ENCODE measurements around the gene IL36A. TPM values are rescaled to one million over a fixed set of nuclear protein-coding genes. Genes with fewer than 3 reads are reported as not detected.

The IL36A gene
- total RNA-seq, 1 donor = not detected

DNA sequence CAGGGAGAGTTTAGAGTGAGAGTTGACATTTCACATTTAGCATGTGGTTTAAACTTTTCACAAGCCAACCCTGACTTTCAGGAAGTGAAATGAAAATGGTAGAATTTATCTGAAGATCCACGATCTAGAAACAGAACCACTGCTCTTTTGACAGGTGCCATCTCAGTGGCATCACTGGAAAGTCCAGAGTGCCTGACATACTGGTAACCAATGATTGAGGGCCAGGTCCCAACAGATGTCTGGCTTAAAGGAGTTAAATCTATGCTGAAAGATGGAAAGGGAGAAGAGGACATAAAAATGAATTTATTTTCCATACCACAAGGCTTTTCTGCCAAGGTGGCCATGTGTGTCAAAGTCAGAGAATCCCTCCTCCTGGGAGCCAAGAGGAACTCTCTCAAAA is 24.7 kb upstream of the IL36A start:
- H3K27me3 ChIP-seq (ENCODE audit: insufficient read depth, low read length) = peaks cover 51% of the 10 kb centered on the region
- no peak overlapping the region for H3K27ac ChIP-seq (ENCODE audit: low read depth, low read length)
- TF ChIP-seq, protein P1, sequence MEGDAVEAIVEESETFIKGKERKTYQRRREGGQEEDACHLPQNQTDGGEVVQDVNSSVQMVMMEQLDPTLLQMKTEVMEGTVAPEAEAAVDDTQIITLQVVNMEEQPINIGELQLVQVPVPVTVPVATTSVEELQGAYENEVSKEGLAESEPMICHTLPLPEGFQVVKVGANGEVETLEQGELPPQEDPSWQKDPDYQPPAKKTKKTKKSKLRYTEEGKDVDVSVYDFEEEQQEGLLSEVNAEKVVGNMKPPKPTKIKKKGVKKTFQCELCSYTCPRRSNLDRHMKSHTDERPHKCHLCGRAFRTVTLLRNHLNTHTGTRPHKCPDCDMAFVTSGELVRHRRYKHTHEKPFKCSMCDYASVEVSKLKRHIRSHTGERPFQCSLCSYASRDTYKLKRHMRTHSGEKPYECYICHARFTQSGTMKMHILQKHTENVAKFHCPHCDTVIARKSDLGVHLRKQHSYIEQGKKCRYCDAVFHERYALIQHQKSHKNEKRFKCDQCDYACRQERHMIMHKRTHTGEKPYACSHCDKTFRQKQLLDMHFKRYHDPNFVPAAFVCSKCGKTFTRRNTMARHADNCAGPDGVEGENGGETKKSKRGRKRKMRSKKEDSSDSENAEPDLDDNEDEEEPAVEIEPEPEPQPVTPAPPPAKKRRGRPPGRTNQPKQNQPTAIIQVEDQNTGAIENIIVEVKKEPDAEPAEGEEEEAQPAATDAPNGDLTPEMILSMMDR (IDR thresholded peaks at IDR 0.05; ENCODE audit: extremely low read depth, low read depth, low read length) = no peak

DNA sequence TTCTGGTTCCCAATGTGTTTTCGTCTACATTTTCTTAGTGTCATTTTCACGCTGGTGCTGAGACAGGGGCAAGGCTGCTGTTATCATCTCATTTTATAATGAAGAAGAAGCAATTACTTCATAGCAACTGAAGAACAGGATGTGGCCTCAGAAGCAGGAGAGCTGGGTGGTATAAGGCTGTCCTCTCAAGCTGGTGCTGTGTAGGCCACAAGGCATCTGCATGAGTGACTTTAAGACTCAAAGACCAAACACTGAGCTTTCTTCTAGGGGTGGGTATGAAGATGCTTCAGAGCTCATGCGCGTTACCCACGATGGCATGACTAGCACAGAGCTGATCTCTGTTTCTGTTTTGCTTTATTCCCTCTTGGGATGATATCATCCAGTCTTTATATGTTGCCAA is 20.2 kb upstream of the IL36A start:
- TF ChIP-seq, protein P1 (IDR thresholded peaks at IDR 0.05; ENCODE audit: extremely low read depth, low read depth, low read length) = no peak
- no peak for DNase-seq (ENCODE audit: insufficient read length, low spot score, missing footprints)

More for the DNA sequence above, 24.7 kb upstream of the IL36A start:
- Histone ChIP-seq H3K4me1 (ENCODE audit: insufficient read depth, low read length) (no peaks in the 10 kb centered on the region), H3K4me2 (ENCODE audit: insufficient read depth, low read length) (no peak overlapping the region), H3K9me3 (ENCODE audit: low read depth, low read length) (no peaks in the 10 kb centered on the region), H3K79me2 (ENCODE audit: insufficient read depth, low read length) (no peaks in the 10 kb centered on the region), H3K4me3 (ENCODE audit: insufficient read depth, low read length) (no peak overlapping the region), H4K20me1 (ENCODE audit: insufficient read depth, low read length) (no peaks in the 10 kb centered on the region), H2AFZ (ENCODE audit: low read length) (no peak overlapping the region), H3K36me3 (ENCODE audit: insufficient read depth, low read length) (no peaks in the 10 kb centered on the region)
- DNase-seq (ENCODE audit: insufficient read length, low spot score, missing footprints) = no peak

DNA sequence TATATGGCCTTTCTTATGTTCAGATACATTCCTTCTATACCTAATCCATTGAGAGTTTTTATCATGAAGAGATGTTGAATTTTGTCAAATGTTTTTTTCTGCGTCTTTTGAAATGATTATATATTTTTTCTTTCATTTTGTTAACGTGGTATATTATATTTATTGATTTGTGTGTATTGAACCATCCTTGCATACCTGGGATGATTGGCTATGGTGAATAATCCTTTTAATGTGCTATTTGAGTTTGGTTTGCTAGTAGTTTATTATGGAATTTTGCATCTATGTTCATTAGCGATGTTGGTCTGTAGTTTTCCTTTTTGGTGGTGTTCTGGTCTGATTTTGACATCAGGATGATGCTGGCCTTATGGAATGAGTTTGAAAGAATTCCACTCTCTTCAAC is 15.6 kb upstream of the IL36A start:
- Histone ChIP-seq H3K36me3 (ENCODE audit: insufficient read depth, low read length) (no peaks in the 10 kb centered on the region), H3K79me2 (ENCODE audit: insufficient read depth, low read length) (no peaks in the 10 kb centered on the region), H3K4me3 (ENCODE audit: insufficient read depth, low read length) (no peak overlapping the region), H3K27ac (ENCODE audit: low read depth, low read length) (no peak overlapping the region), H3K4me2 (ENCODE audit: insufficient read depth, low read length) (no peak overlapping the region), H3K27me3 (ENCODE audit: insufficient read depth, low read length) (no peaks in the 10 kb centered on the region), H3K9me3 (ENCODE audit: low read depth, low read length) (no peaks in the 10 kb centered on the region), H2AFZ (ENCODE audit: low read length) (no peak overlapping the region), H3K4me1 (ENCODE audit: insufficient read depth, low read length) (no peaks in the 10 kb centered on the region), H4K20me1 (ENCODE audit: insufficient read depth, low read length) (no peaks in the 10 kb centered on the region)
- DNase-seq (ENCODE audit: insufficient read length, low spot score, missing footprints) = no peak
- TF ChIP-seq, protein P1 (IDR thresholded peaks at IDR 0.05; ENCODE audit: extremely low read depth, low read depth, low read length) = no peak

More for the DNA sequence above, 20.2 kb upstream of the IL36A start:
- Histone ChIP-seq H3K9me3 (ENCODE audit: low read depth, low read length) (no peaks in the 10 kb centered on the region), H3K4me2 (ENCODE audit: insufficient read depth, low read length) (no peak overlapping the region), H2AFZ (ENCODE audit: low read length) (no peak overlapping the region), H3K4me1 (ENCODE audit: insufficient read depth, low read length) (no peaks in the 10 kb centered on the region), H3K36me3 (ENCODE audit: insufficient read depth, low read length) (no peaks in the 10 kb centered on the region), H3K4me3 (ENCODE audit: insufficient read depth, low read length) (no peak overlapping the region), H3K27ac (ENCODE audit: low read depth, low read length) (no peak overlapping the region), H4K20me1 (ENCODE audit: insufficient read depth, low read length) (no peaks in the 10 kb centered on the region), H3K27me3 (ENCODE audit: insufficient read depth, low read length) (peaks cover 16% of the 10 kb centered on the region), H3K79me2 (ENCODE audit: insufficient read depth, low read length) (no peaks in the 10 kb centered on the region)

DNA sequence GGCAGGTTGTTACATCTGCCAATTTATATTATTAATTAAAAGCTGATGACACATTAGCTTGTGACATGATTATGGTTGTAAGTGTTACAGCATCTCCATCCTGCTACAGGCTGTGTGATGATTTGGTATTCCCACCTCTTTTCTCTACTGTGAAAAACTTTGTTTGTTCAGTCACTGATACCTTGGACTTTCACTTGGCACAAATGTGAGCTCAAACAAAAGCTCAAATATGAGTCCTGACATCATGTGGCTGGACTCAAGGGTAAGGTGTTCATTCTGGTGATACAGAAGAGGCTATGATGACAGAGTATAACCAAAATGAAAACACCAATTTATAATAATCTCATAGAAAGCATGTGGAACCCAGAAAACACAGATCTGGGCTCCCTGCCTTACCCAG is 11.4 kb upstream of the IL36A start:
- H2AFZ ChIP-seq (ENCODE audit: low read length) = no peak overlapping the region

More for the DNA sequence above, 11.4 kb upstream of the IL36A start:
- Histone ChIP-seq H3K27ac (ENCODE audit: low read depth, low read length) (no peak overlapping the region), H3K27me3 (ENCODE audit: insufficient read depth, low read length) (peaks cover 5% of the 10 kb centered on the region), H3K4me1 (ENCODE audit: insufficient read depth, low read length) (no peaks in the 10 kb centered on the region), H3K79me2 (ENCODE audit: insufficient read depth, low read length) (no peaks in the 10 kb centered on the region), H3K36me3 (ENCODE audit: insufficient read depth, low read length) (no peaks in the 10 kb centered on the region), H3K9me3 (ENCODE audit: low read depth, low read length) (no peaks in the 10 kb centered on the region), H3K4me2 (ENCODE audit: insufficient read depth, low read length) (no peak overlapping the region), H4K20me1 (ENCODE audit: insufficient read depth, low read length) (no peaks in the 10 kb centered on the region), H3K4me3 (ENCODE audit: insufficient read depth, low read length) (no peak overlapping the region)
- TF ChIP-seq, protein P1 (IDR thresholded peaks at IDR 0.05; ENCODE audit: extremely low read depth, low read depth, low read length) = no peak
- no peak for DNase-seq (ENCODE audit: insufficient read length, low spot score, missing footprints)

Data from osteoblast (primary cell).